Measurements from ENCODE around the gene CCNY.

Gene CCNY

GRCh38 chr10:35388197-35388596 is 51.9 kb downstream of the CCNY start:
- in situ Hi-C loops (cut with HindIII; ENCODE audit: low sequenced_read_pairs) = no loop called here
- no peak for DNase-seq (ENCODE audit: low read depth)
- no peak for TF ChIP-seq CTCF (IDR thresholded peaks at IDR 0.05; ENCODE audit: low read depth, low read length, missing control alignments)
- no peak overlapping the region for H3K4me3 ChIP-seq (ENCODE audit: low read depth, low read length)

- DNase-seq (ENCODE audit: low read depth) = no peak
- TF ChIP-seq CTCF (IDR thresholded peaks at IDR 0.05; ENCODE audit: low read depth, low read length, missing control alignments) = no peak
- no peak overlapping the region for H3K4me3 ChIP-seq (ENCODE audit: low read depth, low read length)
- in situ Hi-C loops (cut with HindIII; ENCODE audit: low sequenced_read_pairs) = no loop called here
These were observed 52.4 kb downstream of the CCNY start for GRCh38 chr10:35388682-35389081.

GRCh38 chr10:35390161-35390840 is 54.0 kb downstream of the CCNY start:
- in situ Hi-C loops (cut with HindIII; ENCODE audit: low sequenced_read_pairs) = no loop called here
- H3K4me3 ChIP-seq (ENCODE audit: low read depth, low read length) = no peak overlapping the region
- TF ChIP-seq CTCF (IDR thresholded peaks at IDR 0.05; ENCODE audit: low read depth, low read length, missing control alignments) = no peak

GRCh38 chr10:35390843-35391152 is 54.5 kb downstream of the CCNY start:
- DNase-seq (ENCODE audit: low read depth) = no peak
- in situ Hi-C loops (cut with HindIII; ENCODE audit: low sequenced_read_pairs) = no loop called here
- no peak overlapping the region for H3K4me3 ChIP-seq (ENCODE audit: low read depth, low read length)
- TF ChIP-seq CTCF (IDR thresholded peaks at IDR 0.05; ENCODE audit: low read depth, low read length, missing control alignments) = no peak

More at GRCh38 chr10:35390161-35390840, 54.0 kb downstream of the CCNY start:
- DNase-seq (ENCODE audit: low read depth) = no peak

- H3K4me3 ChIP-seq (ENCODE audit: low read depth, low read length) = no peak overlapping the region
- in situ Hi-C loops (cut with HindIII; ENCODE audit: low sequenced_read_pairs) = no loop called here
- no peak for TF ChIP-seq CTCF (IDR thresholded peaks at IDR 0.05; ENCODE audit: low read depth, low read length, missing control alignments)
- DNase-seq (ENCODE audit: low read depth) = no peak
These were observed 55.0 kb downstream of the CCNY start for GRCh38 chr10:35391153-35391953.

- no peak for DNase-seq (ENCODE audit: low read depth)
- in situ Hi-C loops (cut with HindIII; ENCODE audit: low sequenced_read_pairs) = no loop called here
- H3K4me3 ChIP-seq (ENCODE audit: low read depth, low read length) = no peak overlapping the region
- no peak for TF ChIP-seq CTCF (IDR thresholded peaks at IDR 0.05; ENCODE audit: low read depth, low read length, missing control alignments)
These were observed 55.6 kb downstream of the CCNY start for GRCh38 chr10:35391954-35392262.
